GM18861 (cell line): ENCODE data around the gene MSL3B.

Experiments
- ATAC-seq: cut with Tn5 transposase; IDR thresholded peaks from one replicate; pipeline ENCODE4 v1.9.1; 2021; ENCODE audit not compliant: unreplicated experiment

Gene MSL3B

GRCh38 chr2:233835230-233836186 lies 32.7 kb downstream of the MSL3B start:
- ATAC-seq, result no peak

DNA sequence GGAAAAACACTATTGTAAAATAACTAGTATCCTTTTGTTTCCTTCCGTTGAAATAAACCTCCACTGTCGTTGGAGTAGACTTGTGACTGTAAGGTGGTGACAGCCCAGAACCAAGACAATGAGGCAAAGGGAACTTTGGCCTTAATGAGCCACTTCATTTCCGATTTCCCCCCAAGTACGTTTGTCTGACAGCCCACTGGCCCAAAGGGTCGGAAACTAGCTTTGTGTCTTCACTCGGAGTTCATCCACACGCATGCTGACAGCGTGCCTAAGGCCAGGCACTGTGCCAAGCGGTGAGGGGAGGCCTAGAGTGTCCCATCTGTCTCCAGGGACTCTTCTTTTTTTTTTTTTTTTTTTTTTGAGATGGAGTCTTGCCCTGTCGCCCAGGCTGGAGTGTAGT lies 34.8 kb downstream of the MSL3B start:
- no peak for ATAC-seq

DNA sequence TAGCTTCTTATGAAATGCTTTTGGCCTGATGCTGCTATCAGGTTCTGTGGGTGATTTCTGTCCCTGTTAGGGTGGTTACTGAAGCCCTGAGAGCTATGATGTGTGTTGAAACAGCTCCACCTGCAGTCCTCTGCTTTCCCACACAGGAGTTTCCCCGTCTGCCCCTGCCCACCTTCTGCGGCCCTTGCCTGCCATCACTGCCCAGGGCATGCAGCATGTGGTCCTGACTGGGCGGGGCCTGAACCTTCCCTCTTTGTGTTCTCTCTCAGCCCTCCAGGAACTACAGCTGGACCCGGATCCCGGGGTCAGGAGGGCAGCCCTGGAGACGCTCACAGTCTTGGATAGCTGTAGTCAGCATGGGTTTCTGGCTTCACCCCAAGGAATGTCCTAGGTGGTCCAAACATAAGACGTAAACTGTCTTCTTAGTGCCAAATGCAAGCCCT lies 35.3 kb downstream of the MSL3B start:
- no peak for ATAC-seq

DNA sequence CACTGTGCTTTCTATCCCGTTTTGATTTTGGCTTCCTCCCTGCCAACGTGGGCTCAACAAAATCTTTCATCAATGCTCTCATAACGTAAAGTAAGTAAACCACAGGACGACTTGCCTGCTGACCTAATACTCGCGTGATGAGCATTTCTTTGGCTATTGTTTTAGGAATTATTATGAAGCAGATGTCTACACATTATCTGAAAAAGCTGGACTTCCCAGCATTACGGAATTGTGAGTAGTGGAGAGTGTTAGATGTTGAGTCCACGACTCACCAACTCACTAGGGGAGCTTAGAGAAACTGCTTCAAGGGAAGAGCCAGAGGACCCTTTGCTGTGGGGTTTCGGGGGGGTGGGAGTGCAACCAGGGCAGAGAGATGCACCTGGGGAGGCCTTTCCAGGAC lies 35.8 kb downstream of the MSL3B start:
- no peak for ATAC-seq

DNA sequence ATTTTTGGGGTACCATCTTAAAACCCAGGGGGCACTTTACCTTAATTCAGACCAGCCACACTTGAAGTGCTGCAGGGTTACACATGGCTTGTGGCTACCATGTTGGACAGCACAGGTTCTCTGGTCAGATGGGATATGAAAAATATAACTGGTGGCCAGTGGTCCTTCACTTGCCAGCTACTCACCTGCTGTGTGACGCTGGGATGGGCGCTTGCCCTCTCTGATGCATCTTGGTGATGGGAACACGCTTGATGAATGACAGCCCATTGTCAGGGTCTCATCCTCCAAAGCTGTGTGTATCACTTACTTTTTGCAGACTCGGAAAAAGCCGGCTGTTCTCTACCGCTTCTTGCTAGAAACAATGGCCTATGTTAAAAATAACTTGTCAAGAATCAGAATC lies 36.3 kb downstream of the MSL3B start:
- no peak for ATAC-seq

GRCh38 chr2:233831011-233831721 lies 37.0 kb downstream of the MSL3B start:
- ATAC-seq, result no peak

- ATAC-seq, result no peak
Measured at GRCh38 chr2:233830111-233830802, 37.9 kb downstream of the MSL3B start.

GRCh38 chr2:233829193-233830110 lies 38.7 kb downstream of the MSL3B start:
- ATAC-seq, result no peak

- no peak for ATAC-seq
Measured at GRCh38 chr2:233828546-233829192, 39.5 kb downstream of the MSL3B start.

DNA sequence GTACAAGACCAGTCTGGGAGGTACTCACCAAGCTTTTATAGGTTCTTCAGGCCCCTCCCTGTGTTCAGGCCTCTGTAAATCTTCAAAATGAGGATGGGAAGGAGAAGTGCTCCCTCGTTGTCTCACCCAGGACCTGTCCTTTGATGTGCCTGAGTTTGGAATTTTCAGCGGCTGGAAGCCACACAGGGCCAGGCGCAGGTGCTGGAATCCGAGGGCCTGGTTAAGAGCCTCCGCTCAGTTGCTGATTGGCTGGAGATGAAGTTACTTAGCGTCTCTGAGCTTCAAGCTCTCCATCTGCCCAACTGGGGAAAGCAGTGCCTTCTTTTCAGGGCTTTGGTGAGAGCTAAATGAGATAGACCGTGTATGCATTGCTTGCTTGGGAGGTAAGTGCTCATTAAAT lies 43.8 kb downstream of the MSL3B start:
- no peak for ATAC-seq

GRCh38 chr2:233823731-233824121 lies 44.5 kb downstream of the MSL3B start:
- no peak for ATAC-seq

- no peak for ATAC-seq
Measured at GRCh38 chr2:233822781-233823730, 45.1 kb downstream of the MSL3B start.

- no peak for ATAC-seq
Measured at GRCh38 chr2:233822101-233822771, 46.0 kb downstream of the MSL3B start.

GRCh38 chr2:233821709-233822100 lies 46.5 kb downstream of the MSL3B start:
- ATAC-seq, result no peak

- no peak for ATAC-seq
Measured at GRCh38 chr2:233821196-233821595, 47.0 kb downstream of the MSL3B start.

GRCh38 chr2:233820774-233821105 lies 47.4 kb downstream of the MSL3B start:
- no peak for ATAC-seq

- ATAC-seq, result no peak
Measured at GRCh38 chr2:233819884-233820773, 48.1 kb downstream of the MSL3B start.
